ENCODE data around the gene SQOR.

SQOR gene

DNA sequence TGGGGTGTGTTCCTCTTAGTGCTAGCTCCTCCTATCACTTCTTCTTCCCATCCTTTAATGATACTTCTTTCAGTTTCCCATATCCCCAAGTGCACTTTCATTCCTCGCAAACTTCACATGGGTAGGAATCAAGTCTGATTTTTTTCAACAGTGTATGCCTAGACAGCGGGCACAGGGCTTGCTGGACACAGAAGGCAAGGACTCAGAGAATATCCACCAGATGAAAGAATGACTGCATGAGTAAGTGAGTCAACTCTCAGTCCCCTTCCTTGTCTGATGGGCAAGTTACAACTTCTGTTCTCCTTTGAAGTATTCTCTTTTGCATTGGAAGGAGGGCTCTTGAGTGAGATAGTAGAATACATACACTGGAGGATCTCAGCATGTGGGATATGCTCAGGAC, 3.1 kb upstream of the SQOR start:
- H3K27ac ChIP-seq (replicated peaks) = no peak overlapping the region
- H3K27me3 ChIP-seq (ENCODE audit: insufficient read depth, poor library complexity, severe bottlenecking) = no peaks in the 10 kb centered on the region
- peak overlapping the region; percentile 12; the same call in 1 of the 2 replicates for H3K4me3 ChIP-seq (replicated peaks; ENCODE audit: insufficient read depth, low read length)
- no peak for TF ChIP-seq REST (IDR thresholded peaks at IDR 0.05; ENCODE audit: insufficient replicate concordance, low read depth)
- no peak for TF ChIP-seq POLR2AphosphoS5 (IDR thresholded peaks at IDR 0.05; ENCODE audit: low read depth)
- no peak for TF ChIP-seq CTCF (IDR thresholded peaks at IDR 0.05; ENCODE audit: insufficient read depth, low read length)
- peak; percentile 90 for TF ChIP-seq SPI1 (IDR thresholded peaks at IDR 0.05; ENCODE audit: borderline replicate concordance, low read depth)
- no peak for DNase-seq (ENCODE audit: low read depth in 1 of 2, low spot score in 1 of 2)

DNA sequence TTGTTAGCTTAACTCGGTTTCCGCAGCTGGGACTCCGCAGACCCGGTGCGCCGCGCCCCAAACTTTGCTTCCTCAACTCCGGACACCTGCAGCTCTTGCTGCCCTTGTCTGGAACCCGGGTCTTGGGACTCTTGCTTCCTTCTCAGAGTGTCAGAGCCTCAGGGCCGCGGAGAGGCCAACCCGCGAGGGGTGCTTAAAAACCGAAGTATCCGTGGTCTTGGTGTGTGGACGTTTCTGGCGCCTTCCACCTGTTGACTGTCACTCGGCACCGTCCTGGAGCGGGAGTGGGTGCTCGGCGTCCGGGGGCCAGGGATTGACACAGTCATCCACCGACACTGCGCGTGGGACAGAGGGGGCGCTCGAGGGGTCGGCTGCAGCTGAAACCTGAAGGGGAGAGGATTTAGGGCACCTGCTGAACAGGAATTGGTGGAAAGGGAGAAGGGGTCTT, 386 bp downstream of the SQOR start:
- TF ChIP-seq REST (IDR thresholded peaks at IDR 0.05; ENCODE audit: insufficient replicate concordance, low read depth) (no peak), CTCF (IDR thresholded peaks at IDR 0.05; ENCODE audit: insufficient read depth, low read length) (peak; percentile 12)
- DNase-seq (ENCODE audit: low read depth in 1 of 2, low spot score in 1 of 2) = peak in 1 of 2 experiments; percentile 72
- Histone ChIP-seq H3K4me3 (replicated peaks; ENCODE audit: insufficient read depth, low read length) (peak overlapping the region; percentile 78), H3K27ac (replicated peaks) (peak overlapping the region; percentile 81), H3K27me3 (ENCODE audit: insufficient read depth, poor library complexity, severe bottlenecking) (no peaks in the 10 kb centered on the region)

GRCh38 chr15:45635763-45636292, 999 bp downstream of the SQOR start:
- H3K4me3 ChIP-seq (replicated peaks; ENCODE audit: insufficient read depth, low read length) = peak overlapping the region; percentile 78
- TF ChIP-seq GABPA (IDR thresholded peaks at IDR 0.05; ENCODE audit: low read depth) (no peak), CTCF (IDR thresholded peaks at IDR 0.05; ENCODE audit: insufficient read depth, low read length) (no peak), SPI1 (IDR thresholded peaks at IDR 0.05; ENCODE audit: borderline replicate concordance, low read depth) (no peak), POLR2AphosphoS5 (IDR thresholded peaks at IDR 0.05; ENCODE audit: low read depth) (no peak), REST (IDR thresholded peaks at IDR 0.05; ENCODE audit: insufficient replicate concordance, low read depth) (no peak)
- H3K27ac ChIP-seq (replicated peaks) = peak overlapping the region; percentile 81
- DNase-seq (ENCODE audit: low read depth in 1 of 2, low spot score in 1 of 2) = no peak
- no peaks in the 10 kb centered on the region for H3K27me3 ChIP-seq (ENCODE audit: insufficient read depth, poor library complexity, severe bottlenecking)
